WI38 (cell line): ENCODE results near the gene ITGB2.

Source experiments
- H3K4me3 ChIP-seq: 2 replicates; pipeline ENCODE4 v1.5.1; 2011; ENCODE audit warnings: low read depth, mild to moderate bottlenecking, control low read depth, low read length
- TF ChIP-seq, protein P1 (sequence below): IDR thresholded peaks from 2 replicates; pipeline ENCODE4 v1.5.1; 2012; ENCODE audit warnings: low read depth, mild to moderate bottlenecking, control low read depth, low read length

Gene ITGB2

DNA sequence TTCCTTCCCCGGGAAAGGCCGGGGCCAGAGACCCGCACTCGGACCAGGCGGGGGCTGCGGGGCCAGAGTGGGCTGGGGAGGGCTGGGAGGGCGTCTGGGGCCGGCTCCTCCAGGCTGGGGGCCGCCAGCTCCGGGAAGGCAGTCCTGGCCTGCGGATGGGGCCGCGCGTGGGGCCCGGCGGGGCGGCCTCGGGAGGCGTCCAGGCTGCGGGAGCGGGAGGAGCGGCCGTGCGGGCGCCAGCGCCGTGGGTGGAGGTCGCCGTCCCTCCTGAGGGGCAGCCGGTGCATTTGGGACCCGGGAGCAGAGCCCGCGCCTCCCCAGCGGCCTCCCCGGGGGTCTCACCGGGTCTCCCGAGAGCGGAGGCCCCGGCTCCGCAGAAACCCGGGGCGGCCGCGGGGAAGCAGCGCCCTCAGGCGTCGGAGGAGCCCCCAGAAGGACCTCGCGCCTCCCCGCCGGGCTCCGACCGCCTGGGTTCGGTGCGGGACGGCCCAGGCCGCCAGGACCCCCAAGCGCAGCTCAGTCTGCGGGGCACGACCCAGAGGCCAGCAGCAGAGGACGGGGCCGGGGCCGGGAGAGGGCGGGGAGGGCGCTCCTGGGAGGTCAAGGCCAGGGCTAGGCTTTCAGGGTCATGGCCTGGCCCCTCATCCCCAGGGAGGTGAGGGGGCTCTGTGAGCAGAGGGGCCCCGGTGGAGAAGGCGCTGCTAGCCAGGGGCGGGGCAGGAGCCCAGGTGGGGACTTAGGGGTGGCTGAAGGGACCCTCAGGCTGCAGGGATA, 11.9 kb upstream of the ITGB2 start:
- TF ChIP-seq, protein P1, sequence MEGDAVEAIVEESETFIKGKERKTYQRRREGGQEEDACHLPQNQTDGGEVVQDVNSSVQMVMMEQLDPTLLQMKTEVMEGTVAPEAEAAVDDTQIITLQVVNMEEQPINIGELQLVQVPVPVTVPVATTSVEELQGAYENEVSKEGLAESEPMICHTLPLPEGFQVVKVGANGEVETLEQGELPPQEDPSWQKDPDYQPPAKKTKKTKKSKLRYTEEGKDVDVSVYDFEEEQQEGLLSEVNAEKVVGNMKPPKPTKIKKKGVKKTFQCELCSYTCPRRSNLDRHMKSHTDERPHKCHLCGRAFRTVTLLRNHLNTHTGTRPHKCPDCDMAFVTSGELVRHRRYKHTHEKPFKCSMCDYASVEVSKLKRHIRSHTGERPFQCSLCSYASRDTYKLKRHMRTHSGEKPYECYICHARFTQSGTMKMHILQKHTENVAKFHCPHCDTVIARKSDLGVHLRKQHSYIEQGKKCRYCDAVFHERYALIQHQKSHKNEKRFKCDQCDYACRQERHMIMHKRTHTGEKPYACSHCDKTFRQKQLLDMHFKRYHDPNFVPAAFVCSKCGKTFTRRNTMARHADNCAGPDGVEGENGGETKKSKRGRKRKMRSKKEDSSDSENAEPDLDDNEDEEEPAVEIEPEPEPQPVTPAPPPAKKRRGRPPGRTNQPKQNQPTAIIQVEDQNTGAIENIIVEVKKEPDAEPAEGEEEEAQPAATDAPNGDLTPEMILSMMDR, result peak; percentile 55
- no peak overlapping the region for H3K4me3 ChIP-seq

DNA sequence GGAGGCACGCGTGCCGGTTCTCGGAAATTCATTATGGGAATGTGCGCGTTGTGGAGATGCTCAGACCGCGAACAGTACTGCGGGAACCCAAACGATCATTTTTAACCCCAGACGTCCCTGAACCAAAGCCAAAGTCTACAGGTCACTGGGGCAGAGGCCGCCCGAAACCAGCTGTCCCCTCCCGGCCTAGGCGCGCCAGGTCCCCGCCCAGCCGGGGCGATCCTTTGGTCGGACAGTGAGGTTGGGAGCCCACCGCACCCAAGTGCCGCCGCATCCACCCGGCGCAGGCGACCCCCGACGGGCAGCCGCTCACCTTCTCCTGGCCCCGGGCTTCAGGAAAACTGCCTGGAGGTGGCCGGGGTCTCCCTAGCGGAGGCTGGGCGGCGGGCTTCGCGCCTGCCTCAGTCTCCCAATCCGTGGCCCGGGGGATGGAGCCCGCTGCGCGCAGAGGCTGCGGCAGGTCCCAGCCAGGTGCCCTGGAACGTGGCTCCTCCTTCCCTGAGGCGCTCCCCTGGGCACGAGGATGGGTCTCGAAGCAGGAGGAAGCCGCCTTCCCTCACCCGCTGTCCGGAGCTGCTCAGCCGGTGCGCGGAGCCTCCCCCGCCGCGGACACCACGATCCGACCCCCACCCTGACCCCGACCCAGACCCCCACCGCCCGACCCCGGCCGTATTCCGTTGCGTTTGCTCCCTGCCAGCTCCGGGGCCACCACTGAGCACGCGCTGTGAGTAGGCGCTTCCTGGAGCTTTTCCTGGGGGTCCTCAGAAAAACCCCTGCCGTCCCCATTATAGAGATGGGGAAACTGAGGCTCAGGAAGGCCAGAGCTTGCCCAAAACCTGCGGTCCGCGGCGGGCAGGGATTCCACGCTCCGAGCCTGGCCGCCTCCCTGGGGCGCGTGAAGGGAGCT, 11.1 kb upstream of the ITGB2 start:
- TF ChIP-seq, protein P1, result no peak
- no peak overlapping the region for H3K4me3 ChIP-seq

DNA sequence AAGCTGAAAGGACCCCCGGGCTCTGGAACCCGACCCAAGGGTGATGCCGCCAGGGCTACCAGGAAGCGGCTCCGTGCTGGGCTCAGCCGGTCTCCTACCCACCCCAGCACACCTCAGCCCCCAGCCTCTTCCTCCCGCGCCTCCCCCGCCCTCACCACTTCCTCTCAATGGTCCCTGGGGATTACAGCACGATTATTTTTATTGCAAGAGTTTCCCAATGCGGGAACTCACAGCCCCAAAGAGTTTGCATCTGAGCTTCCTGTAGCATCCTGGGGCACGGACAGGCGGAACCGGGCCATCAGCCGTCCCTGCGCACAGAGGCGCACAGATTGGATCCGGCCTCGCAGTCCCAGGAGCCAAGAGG, 10.4 kb upstream of the ITGB2 start:
- TF ChIP-seq, protein P1, result no peak

DNA sequence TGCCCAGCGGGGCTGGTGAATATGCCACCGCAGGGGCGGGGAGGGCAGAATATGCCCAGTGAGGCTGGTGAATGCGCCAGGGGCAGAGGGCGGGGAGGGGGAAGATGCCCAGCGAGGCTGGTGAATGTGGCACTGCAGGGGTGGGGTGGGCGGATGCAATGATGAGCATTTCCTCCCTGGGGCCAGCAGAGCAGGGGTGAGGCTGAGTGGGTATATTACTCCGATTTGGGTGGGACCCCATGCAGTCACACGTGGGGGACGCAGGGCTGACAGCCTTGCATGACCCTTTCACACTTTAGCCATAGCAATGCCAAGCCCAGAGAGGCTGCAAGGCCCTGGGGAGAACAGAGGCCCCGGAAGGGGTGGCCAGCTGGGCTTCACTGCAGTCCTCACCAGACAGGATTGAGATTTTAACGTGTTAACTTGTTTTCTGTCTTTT, 9.9 kb upstream of the ITGB2 start:
- H3K4me3 ChIP-seq, result no peak overlapping the region

More for the DNA sequence above, 10.4 kb upstream of the ITGB2 start:
- no peak overlapping the region for H3K4me3 ChIP-seq

DNA sequence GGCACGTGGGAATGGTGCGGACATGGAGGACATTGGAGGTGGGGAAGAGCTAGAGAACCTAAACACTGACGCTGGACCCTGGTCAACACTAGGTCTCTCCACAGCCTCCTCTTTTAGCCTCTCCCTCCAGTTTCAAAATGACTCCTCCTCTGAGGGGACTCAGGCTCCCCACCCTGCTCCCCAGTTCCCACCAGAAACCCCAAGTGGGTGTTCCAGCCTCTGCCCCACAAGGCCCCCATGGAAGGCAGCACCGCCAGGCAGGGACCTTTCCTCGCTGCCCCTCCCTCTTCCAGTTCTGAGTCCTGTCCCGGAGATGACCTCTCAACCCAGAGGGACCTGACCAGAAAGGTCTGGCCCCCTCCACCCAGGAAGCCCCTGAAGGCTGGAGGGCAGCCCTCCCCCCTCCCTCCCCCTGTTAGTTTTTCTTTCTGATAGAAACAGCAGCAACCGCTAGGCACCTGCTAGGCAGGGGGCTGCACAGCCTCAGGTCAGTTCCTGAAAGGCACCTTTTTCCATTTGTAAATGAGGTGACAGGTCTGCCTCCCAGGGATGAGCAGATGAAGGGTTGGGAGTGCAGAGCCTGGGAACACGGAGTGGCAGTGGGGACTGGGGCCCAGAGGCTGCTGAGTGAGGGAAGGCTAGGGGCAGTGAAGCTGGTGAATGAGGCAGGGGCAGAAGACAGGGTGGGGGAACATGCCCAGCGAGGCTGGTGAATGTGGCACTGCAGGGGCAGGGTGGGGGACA, 9.3 kb upstream of the ITGB2 start:
- TF ChIP-seq, protein P1, result no peak
- no peak overlapping the region for H3K4me3 ChIP-seq

More for the DNA sequence above, 9.9 kb upstream of the ITGB2 start:
- TF ChIP-seq, protein P1, result no peak

DNA sequence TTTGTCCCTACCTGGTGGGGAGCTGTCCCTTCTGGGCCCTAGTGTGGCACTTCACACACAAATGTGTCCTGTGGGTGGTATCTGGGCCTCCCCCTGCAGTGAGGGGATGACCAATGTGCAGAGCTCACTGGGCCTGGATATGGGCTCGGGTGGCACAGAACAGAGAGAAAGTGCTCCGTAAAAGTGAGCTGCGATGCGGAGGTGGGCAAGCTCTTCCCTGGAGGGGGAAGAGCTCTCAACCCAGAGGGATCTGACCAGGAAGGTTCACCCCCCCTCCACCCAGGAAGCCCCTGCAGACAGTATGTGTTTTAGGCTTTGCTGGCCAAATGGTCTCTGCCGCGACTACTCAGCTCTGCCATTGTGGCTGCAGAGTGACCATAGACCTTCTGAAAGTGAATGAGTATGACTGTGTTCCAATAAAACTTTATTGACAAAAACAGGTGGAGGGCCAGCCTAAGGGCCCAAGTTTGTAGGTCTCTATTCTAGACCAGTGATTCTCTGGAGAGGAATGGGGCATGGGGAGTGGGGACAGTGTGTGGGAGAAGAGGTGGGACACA, 8.6 kb upstream of the ITGB2 start:
- no peak overlapping the region for H3K4me3 ChIP-seq
- TF ChIP-seq, protein P1, result no peak

DNA sequence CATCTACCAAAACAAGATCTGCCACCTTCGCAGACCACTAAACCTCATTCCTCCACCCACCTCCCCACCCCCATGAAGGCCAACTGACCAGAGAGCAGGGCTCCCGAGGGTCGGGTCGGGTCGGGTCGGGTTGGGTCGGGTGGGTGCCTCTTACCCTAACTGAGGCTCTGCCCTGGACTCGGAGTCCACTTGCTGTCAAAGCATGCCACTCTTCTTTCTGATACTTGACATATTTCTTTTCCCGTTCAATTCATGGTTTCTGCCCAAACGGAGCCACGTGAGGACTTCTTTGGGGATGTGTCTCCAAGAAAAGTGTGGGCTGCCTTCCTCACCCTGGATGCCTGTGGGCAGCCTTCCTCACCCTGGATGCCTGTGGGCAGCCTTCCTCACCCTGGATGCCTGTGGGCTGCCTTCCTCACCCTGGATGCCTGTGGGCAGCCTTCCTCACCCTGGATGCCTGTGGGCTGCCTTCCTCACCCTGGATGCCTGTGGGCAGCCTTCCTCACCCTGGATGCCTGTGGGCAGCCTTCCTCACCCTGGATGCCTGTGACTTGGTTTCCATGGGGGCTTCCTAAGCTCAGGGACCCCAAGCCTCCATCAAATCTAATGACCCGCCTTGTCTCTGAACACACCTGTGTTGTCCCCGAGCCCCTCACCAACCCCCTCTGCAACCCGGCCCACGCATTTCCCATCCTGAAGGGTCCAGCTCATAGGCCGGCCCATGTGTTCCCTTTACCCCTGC, 8.0 kb upstream of the ITGB2 start:
- H3K4me3 ChIP-seq, result peak overlapping the region; percentile 13; the same call in 1 of the 2 replicates
